ENCODE data around the gene TRIM49.
"Not testable (repeated sequence)": the region's sequence is repeated elsewhere in the genome, so short reads cannot be mapped to it uniquely, and the experiment has no call there.

The TRIM49 gene
- 0 to 0.33 (median 0) reads per million in 17 experiments for total RNA-seq

GRCh38 chr11:89808475-89808874 is at the start of gene TRIM49:
TSS of gene TRIM49 (minus strand) at chr11:89808575. CDS start at chr11:89804469, 4,106 bp downstream.
- DNase-seq = not testable (repeated sequence)

- not testable (repeated sequence) for DNase-seq
Observed at GRCh38 chr11:89826694-89827093, 18.3 kb upstream of the TRIM49 start.

GRCh38 chr11:89820008-89820407 is 11.6 kb upstream of the TRIM49 start:
- not testable (repeated sequence) for DNase-seq

- DNase-seq = not testable (repeated sequence)
Observed at GRCh38 chr11:89813535-89813934, 5.2 kb upstream of the TRIM49 start.

- not testable (repeated sequence) for DNase-seq
Observed at GRCh38 chr11:89787506-89788063, 20.8 kb downstream of the TRIM49 start.

- DNase-seq = not testable (repeated sequence)
Observed at GRCh38 chr11:89785726-89786125, 22.6 kb downstream of the TRIM49 start.

GRCh38 chr11:89750822-89751221 is 57.6 kb downstream of the TRIM49 start:
- DNase-seq = not testable (repeated sequence)
